GM21526 (cell line): ENCODE data around the gene CSF3R.
"Not testable (repeated sequence)": the region's sequence is repeated elsewhere in the genome, so short reads cannot be mapped to it uniquely, and the experiment has no call there.

Experiments used
- ATAC-seq: cut with Tn5 transposase; IDR thresholded peaks from one replicate; pipeline ENCODE4 v1.9.1; 2021; ENCODE audit warnings: moderate library complexity; ENCODE audit not compliant: unreplicated experiment, low FRiP score

Gene CSF3R

DNA sequence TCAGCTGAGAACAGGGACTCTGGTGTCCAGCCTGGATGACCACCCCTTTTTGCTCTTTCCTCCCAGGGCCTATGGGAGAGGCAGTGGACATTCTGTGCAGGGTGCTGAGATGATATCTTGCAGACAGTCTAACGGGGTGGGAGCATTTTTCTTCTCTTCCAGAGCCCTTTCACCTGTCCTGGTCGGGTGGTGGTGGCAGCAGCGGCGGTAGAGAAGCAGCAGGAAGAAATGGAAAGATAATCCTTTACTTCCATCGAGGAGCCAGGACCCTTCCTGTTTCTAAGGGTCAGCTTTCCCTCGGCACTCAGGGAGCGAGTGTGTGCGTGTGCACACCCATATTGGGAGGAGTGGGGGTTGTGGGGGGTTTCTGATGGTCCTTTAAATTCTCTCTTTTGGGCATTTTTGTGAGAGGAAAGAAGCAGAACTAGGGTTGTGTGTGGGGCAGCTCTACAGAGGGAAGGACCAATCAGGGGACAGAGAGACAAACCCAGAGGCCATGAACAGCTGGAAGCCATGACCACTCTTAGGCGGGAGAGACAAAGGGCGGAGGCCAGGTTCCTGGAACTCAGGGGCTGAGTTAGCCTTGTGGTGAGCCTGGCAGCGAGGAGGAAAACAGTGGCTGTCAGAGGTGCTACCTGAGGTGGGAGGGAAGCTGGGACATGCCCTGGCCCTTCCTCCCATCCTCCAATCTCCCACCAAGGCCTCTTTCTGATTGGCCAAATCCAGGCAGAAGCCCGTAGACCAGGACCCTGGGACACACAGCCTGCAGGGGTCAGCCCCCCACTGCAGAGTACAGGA is 31.2 kb upstream of the CSF3R start:
- no peak for ATAC-seq

DNA sequence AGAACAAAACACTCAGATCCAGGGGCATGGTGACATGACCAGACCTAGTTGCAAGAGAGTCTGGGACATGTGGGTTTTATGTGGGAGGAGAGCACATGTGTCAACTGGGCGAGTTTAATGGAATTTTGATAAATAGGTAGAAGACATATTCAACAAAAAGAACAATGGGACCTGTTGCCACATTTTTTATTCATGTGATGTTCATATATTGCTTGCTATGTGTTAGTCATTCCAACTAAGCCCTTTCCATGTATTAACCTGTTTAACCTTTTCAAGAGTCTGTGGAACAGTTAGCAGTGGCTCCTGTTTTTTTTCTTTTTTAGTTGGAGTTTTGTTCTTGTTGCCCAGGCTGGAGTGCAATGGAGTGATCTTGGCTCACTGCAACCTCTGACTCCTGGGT is 30.1 kb upstream of the CSF3R start:
- ATAC-seq = no peak

DNA sequence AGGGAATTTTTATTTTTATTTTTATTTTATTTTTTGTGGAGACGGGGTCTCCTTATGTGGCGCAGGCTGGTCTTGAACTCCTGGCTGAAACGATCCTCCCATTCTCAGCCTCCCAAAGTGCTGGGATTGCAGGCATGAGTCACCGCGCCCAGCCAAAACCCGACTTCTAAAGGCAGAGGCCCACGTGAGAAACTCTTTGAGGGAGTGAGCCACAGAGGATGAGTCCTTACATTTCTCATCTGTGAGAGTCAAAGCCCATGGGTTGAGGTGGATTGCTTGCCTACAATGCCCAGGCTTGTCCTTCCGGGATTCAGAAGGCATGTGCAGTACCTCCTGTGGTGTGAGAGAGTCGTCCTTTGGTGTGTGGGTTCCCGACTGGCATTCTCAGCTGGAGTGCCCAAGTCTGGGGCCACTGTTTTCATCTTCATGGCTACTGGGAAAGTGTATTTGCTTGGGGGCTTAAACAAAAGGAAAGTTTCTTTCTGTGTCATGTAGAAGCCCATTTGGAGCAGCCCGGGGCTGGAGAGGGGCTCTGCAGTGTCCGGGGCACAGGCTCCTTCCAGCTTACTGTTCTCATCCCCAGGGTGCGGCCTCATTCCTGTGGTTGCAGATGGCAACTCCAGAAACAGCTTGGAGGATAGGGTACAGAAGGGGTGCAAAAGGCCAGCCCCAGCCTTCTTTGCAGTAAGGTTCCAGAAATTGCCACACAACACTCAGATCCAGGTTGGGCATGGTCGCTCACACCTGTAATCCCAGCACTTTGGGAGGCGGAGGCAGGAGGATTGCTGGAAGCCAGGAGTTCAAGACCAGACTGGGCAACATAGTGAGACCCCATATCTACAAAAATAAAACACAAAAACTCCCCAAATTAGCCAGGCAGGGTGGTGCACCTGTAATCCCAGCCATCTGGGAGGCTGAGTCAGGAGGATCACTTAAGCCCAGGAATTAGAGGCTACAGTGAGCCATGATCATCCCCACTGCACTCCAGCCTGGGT is 29.4 kb upstream of the CSF3R start:
- no peak for ATAC-seq

DNA sequence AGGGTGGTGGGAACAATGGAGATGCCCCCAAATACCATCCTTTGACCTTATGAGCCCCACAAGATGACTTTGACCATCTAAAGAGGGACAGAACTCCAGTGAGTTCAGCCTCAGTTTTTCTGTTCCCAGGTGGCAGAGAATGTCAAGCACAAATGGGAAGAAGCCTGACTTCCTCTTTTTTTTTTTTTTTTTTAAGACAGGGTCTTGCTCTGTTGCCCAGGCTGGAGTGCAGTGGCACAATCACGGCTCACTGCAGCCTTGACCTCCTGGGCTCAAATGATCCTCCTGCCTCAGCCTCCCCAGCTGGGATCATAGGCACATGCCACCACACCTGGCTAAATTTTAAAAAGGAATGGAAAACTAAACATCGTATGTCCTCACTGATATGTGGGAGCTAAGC is 28.5 kb upstream of the CSF3R start:
- not testable (repeated sequence) for ATAC-seq

DNA sequence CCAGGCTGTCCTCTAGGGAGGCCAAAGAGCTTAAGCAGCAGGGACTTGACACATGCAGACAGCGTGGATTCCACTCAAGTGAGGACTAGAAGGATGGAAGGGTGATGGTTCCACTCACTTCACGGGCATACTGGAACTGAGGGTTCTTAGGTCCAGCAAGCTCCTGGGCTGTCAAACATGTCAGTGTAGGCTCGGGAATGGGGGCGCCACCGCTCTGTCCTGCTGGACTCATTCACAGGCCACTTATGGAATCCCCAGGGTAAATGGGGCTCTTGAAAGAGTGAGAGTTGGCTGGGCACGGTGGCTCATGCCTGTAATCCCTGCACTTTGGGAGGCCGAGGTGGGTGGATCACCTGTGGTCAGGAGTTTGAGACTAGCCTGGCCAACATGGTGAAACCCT is 27.7 kb upstream of the CSF3R start:
- no peak for ATAC-seq

DNA sequence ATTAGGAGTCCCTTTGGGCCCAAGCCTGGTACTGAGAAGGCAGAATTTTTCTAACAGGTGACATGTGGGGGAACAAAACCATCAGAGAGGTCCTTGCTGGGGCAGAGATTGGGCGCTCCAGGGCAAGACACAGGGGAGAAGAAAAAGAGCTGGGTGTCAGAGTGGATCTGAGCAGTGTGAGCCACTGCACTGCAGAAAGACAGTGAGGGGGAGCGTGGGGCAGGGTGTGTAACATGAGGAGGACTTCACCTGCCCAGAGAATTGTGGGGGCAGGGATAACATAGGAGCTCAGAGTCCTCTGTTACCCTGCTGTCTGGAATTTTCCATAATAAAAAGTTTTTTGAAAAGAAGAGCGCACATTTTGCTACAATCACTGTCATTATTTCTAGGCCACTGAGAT is 25.5 kb upstream of the CSF3R start:
- no peak for ATAC-seq

DNA sequence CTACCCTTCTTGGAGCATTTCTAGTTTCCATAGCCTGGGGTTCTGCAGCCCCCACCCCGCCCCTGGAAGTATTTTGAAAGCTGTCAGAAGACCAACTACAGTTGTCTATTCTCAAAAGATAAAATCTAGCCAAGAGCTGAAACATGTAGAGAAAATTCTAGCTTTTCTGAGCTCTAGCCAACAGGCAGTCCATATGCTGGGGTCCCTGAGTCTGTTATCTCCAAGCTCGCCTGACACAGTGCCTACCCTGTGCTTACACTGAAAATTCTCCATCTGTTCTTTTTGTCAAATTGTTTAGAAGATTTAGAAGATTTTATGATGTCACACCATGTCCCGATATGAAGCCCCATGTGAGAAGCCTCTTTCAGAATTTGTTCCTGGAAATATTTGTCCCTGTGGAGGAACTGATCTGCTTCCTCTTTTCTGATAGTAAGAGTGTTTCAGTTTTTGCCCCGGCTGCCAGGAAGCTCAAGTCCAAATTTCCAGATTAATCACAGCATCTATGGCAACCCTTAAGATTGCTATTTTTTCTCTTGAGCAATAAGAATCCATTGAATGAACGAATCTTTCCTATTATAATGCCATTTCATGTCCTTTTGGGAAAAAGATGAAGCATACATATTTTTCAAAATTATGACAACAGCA is 23.7 kb upstream of the CSF3R start:
- no peak for ATAC-seq

DNA sequence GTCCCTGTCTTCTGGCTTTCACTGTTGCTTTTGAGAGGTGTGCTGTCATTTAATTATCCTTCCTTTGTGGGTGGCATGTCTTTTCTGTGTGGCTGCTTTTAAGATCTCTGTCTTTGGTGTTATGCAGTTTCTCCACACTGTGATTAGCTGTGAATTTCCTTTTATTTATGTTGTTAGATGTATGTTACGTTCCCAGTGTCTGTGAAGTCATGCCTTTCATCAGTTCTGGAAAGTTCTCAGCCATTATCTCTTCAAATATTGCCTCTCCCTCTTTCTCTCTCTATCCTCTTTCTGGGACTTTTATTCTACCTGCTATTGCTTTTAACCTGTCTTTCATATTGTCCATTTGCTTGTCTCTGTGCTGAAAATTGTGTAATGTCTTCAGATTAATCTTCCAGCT is 21.0 kb upstream of the CSF3R start:
- ATAC-seq = no peak

DNA sequence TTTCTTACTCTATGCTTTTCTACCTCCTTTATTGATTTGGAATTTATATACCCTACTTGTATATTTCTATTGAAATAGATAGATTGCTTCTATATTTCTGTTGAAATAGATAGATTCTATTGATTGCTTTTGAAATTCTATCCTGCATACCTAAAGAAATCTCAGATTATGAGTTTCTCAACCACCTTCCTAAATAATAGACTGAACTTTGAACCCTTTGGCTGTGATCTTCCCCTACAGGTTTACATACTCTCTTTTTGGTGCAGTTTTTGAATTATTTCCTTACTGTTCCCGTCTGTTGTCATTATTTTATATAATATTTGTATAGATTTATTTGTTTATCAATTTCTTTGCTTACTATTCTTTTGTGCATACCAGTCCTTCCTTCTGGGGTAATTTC is 20.4 kb upstream of the CSF3R start:
- ATAC-seq = no peak

DNA sequence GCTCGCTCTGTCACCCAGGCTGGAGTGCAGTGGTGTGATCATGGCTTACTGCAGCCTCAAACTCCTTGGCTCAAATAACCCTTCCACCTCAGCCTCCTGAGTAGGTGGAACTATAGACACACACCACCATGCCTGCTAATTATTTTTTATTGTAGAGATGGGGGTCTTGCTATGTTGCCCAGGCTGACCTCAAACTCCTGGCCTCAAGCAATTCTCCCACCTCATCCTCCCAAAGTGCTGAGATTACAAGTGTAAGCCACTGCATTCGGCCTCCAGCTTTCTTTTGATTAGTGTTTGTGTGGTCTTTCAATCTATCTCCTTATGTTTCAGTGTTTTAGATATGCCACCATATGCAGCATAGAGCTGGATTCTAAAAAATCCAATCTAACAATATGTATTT is 19.9 kb upstream of the CSF3R start:
- no peak for ATAC-seq

DNA sequence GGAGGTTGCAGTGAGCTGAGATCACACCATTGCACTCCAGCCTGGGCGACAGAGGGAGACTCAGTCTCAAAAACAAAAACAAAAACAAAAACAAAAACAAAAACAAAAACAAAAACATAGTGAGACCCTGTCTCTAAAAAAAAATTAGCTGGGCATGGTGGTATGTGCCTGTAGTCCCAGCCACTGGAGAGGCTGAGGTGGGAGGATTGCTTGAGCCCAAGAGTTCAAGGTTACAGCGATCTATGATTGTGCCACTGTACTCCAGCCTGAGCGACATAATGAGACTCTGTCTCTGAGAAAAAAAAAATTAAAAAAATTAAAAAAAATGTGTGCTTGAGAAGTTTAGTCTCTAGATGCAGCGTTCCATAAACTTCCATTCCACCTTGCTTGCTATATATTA is 19.2 kb upstream of the CSF3R start:
- not testable (repeated sequence) for ATAC-seq

DNA sequence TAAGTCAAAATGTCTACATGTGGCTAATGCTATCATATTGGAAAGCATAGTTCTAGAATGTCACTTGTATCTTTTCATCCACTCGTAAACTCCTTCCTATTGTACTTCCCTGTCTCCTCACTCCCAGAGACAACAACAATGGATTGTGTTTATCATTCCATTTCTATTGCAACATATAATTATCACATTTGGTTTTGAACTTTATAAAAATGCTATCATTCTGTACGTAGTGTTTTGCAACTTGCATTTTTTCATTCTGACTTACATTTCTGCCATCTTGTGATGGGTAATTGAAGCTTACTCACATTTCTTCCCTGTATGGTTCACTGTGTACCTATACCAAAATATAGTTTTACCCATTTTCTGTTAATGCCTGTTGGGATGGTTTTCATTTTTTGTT is 14.5 kb upstream of the CSF3R start:
- no peak for ATAC-seq

DNA sequence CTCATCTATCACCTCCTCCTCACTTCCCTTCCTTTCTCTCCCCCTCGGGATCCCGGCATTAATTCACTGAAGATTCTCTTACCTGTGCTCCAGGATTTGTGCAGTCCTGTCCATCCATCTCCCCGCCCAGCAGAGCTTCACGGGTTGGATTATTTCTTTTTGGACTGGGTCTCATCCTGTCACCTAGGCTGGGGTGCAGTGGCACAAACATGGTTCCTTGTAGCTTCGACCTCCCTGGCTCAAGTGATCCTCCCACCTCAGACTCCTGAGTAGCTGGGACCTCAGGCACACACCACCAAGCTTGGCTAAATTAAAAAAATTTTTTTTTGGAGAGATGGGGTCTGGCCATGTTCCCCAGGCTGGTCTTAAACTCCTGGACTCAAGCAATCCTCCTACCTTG is 12.3 kb upstream of the CSF3R start:
- no peak for ATAC-seq

DNA sequence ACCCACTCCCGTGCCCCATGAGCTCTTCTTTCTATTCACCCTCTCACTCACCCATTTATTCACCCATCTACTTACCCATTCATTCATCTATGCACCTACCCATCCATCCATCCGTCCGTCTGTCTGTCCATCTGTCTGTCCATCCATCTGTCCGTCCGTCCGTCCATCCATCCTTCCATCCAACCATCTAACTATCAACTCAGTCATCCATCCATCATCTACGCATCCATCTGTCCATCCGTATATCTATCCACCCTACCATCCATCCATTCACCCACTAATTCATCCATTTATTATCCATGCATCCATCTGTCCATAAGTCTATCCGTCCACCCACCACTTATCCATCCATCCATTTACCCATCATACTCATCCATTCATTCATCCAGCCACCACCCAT is 10.8 kb upstream of the CSF3R start:
- no peak for ATAC-seq

DNA sequence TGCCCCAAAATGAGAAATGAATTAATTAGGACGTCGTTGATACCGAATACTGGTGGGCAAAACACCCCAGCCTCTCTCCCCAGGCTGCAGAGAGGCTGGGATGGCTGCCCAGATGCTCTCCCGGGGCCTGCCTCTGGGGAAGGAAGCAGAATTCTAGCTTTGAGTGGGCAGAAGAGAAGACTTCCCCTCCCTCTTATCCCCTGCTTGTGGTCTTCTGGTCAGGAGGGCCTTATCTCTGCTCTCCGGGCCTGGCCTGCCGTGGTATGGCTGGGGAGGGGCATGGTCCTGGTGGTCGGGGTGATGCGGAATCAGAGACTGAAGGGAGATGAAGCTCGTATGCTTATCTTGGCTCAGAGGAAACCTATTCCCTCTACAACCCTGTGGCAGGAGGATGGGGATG is 9.8 kb upstream of the CSF3R start:
- no peak for ATAC-seq

DNA sequence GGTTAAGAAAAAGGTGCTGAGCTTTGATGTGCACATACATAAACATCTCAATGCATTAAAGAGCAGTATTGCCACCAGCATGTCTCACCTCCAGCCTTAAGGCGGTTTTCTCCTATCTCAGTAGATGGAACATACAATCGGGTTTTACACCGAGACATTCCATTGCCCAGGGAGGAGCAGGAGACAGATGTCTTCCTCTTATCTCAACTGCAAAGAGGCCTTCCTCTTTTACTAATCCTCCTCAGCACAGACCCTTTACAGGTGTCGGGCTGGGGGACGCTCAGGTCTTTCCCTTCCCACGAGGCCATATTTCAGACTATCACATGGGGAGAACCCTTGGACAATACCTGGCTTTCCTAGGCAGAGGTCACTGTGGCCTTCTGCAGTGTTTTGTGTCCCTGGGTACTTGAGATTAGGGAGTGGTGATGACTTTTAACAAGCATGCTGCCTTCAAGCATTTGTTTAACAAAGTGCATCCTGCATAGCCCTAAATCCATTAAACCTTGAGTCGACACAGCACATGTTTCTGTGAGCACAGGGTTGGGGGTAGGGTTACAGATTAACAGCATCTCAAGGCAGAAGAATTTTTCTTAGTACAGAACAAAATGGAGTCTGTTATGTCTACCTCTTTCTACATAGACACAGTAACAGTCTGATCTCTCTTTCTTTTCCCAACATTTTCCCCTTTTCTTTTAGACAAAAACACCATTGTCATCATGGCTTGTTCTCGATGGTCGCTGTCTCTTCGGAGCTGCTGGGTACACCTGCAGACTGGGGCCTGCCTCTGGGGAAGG is 6.7 kb upstream of the CSF3R start:
- ATAC-seq = not testable (repeated sequence)

DNA sequence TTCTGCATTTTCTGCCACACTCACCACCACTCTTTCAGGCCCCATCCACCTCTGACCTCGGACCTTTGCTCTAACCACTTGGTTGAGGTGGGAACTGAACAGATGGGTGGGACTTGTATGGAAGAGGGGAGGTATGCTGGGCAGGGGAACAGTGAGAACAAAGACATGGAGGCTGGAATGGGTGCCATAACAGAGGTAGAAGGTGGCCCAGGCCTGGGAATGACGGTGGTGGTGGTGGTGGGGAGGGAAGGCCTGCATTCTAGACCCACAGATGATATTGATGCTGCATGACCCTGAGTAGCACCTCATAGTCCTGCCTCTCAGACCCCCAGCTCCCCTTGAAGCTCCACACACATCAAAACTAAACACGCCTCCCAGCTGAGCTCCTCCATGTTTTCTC is 5.2 kb upstream of the CSF3R start:
- no peak for ATAC-seq

DNA sequence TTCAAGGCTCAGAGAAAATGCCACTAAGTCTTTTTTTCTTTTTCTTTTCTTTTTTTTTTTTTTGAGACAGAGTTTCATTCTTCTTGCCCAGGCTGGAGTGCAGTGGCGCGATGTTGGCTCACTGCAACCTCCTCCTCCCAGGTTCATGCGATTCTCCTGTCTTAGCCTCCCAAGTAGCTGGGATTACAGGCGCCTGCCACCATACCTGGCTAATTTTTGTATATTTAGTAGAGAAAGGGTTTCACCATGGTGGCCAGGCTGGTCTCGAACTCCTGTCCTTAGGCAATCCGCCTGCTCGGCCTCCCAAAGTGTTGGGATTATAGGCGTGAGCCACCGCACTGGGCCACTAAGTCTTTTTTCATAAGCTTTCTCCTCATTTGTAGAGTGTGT is 4.6 kb upstream of the CSF3R start:
- not testable (repeated sequence) for ATAC-seq

DNA sequence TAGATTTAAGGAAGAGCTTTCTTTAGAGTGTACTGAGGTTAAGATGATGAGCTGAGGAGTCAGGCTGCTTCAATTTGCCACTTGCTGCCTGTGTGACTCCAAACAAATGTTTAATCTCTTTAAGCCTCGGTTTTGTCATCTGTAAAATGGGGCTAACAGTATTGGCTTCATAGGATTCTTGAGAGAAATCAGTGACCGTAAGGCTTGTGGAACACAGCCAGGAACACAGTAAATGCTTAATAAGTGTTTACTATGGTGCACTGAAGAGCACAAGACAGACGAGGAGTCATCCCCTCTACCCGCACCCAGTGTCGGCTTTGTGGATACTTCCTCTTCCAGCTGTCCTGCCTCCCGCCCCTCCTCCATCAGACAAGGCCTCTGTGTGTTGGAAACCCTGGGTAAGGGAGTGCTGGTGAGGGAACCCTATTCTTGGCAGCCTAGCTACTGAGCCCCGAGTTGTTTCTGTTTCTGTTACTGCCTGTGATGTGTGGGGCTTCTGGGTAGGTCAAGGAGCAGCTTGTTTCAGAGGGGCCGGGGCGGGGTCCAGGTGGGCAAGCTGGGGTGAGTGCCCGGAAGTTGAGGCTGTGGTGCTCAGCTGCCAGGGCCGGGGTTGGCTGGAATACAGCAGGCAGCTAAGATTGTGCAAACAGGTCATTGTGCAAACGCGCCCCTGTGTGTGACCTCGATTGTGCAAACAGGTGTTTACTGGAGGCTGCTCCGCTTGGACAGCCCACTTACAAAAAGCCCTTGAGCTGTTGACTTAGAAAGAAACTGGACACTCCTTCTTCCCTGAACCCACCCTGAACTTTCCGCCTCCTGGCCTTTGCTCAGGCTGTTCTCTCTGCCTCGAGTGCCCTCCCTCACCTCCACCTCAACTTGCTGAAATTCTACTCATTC is 4.0 kb upstream of the CSF3R start:
- no peak for ATAC-seq

DNA sequence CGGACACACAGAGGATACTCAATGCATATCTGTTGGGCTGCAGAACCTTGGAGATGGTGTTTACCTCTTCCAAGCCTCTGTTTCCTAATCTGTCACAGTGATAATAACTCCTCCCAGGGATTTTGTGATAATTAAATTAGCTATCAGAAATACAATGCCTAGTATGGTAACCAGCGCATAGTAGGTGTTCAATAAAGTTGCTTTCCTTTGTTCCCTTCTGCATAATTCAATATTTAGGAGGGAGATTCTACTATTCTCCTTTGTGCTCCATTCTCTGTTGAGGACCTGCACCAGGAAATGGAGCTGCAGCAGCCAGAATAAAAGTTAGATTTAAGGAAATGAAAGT is 3.4 kb upstream of the CSF3R start:
- no peak for ATAC-seq
